Ascending aorta (tissue), 2 donors: ENCODE measurements around the gene ARFRP1. TPM values are rescaled to one million over a fixed set of nuclear protein-coding genes. Genes with fewer than 3 reads are reported as not detected.

Source experiments
- DNase-seq, 2 donors: peaks; one replicate each; pipeline ENCODE4 v3.0.0-alpha.2; 2019; ENCODE audit warnings: low spot score in 2 of 2
- H3K27ac ChIP-seq, 2 donors: fragments of 200-600 bp; sonication (generic); one replicate each; pipeline ENCODE4 v1.5.1; 2016 to 2017; ENCODE audit warnings: mild to moderate bottlenecking in 1 of 2
- H3K27me3 ChIP-seq: fragments of 200-600 bp; sonication (generic); one replicate; pipeline ENCODE4 v1.5.1; 2017
- H3K36me3 ChIP-seq, 2 donors: fragments of 200-600 bp; sonication (generic); one replicate each; pipeline ENCODE4 v1.5.1; 2016
- H3K4me1 ChIP-seq, 2 donors: fragments of 200-600 bp; sonication (generic); one replicate each; pipeline ENCODE4 v1.5.1; 2016 to 2017; ENCODE audit warnings: mild to moderate bottlenecking in 1 of 2
- H3K4me3 ChIP-seq, 2 donors: fragments of 200-600 bp; sonication (generic); one replicate each; pipeline ENCODE4 v1.5.1; 2016 to 2017; ENCODE audit warnings: mild to moderate bottlenecking in 1 of 2
- H3K9me3 ChIP-seq, 2 donors: fragments of 200-600 bp; sonication (generic); one replicate each; pipeline ENCODE4 v1.5.1; 2016
- intact Hi-C: fragments of 100-400 bp; cut with DNase I; formaldehyde crosslinking; loops from one replicate; pipeline ENCODE4 v1.15.1; 2023
- total RNA-seq: library from RNA; depleted of rRNA; stranded (reverse); fragments of >200 nt; gene quantifications from one replicate; pipeline ENCODE4 v1.1.0, GENCODE V29; 2016
- TF ChIP-seq, protein P1 (sequence below), 3 experiments: fragments of 200-600 bp in 2 of 3; fragments of 450-650 bp in 1 of 3; sonication (generic) in 2 of 3; IDR thresholded peaks; one replicate each; pipeline ENCODE4 v1.5.1; 2016 to 2019; ENCODE audit warnings: antibody characterized with exemption in 3 of 3, mild to moderate bottlenecking in 1 of 3, moderate library complexity in 1 of 3

The ARFRP1 gene
- total RNA-seq, 1 donor from 2014 or later = 50.8 TPM

DNA sequence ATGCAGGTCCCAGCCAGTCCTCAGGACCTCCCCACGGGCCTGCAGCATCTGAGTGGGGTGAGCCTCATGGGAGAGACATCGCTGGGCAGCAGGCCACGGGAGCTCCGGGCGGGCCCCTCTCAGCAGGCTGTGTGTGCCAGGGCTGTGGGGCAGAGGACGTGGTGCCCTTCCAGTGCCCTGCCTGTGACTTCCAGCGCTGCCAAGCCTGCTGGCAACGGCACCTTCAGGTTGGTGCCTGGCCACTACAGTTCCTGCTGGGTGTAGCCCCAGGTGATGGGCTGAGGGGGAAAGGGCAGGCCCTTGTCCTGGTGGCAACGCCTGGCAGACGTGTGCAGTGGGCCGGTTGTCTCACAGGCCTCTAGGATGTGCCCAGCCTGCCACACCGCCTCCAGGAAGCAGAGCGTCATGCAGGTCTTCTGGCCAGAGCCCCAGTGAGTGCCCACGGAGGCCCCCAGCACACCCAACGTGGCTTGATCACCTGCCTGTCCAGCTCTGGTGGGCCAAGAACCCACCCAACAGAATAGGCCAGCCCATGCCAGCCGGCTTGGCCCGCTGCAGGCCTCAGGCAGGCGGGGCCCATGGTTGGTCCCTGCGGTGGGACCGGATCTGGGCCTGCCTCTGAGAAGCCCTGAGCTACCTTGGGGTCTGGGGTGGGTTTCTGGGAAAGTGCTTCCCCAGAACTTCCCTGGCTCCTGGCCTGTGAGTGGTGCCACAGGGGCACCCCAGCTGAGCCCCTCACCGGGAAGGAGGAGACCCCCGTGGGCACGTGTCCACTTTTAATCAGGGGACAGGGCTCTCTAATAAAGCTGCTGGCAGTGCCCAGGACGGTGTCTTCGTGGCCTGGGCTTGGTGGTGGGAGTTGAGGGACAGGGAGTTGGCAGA is 12.1 kb downstream of the ARFRP1 start:
- Histone ChIP-seq H3K27me3 (no peaks in the 10 kb centered on the region), H3K4me3 (no peak overlapping the region), H3K9me3 (no peaks in the 10 kb centered on the region), H3K4me1 (peaks cover 16 to 18% of the 10 kb centered on the region in 2 donors), H3K27ac (peak overlapping the region in 1 of 2 donors; percentile 15), H3K36me3 (peaks cover 9 to 32% of the 10 kb centered on the region in 2 donors)
- no peak for DNase-seq
- TF ChIP-seq, protein P1, sequence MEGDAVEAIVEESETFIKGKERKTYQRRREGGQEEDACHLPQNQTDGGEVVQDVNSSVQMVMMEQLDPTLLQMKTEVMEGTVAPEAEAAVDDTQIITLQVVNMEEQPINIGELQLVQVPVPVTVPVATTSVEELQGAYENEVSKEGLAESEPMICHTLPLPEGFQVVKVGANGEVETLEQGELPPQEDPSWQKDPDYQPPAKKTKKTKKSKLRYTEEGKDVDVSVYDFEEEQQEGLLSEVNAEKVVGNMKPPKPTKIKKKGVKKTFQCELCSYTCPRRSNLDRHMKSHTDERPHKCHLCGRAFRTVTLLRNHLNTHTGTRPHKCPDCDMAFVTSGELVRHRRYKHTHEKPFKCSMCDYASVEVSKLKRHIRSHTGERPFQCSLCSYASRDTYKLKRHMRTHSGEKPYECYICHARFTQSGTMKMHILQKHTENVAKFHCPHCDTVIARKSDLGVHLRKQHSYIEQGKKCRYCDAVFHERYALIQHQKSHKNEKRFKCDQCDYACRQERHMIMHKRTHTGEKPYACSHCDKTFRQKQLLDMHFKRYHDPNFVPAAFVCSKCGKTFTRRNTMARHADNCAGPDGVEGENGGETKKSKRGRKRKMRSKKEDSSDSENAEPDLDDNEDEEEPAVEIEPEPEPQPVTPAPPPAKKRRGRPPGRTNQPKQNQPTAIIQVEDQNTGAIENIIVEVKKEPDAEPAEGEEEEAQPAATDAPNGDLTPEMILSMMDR (IDR thresholded peaks at IDR 0.05) = no peak
- intact Hi-C loops = loop anchor here (5.0 kb wide), 1 partner anchor 33 kb away; no protein-coding TSS in a partner anchor

DNA sequence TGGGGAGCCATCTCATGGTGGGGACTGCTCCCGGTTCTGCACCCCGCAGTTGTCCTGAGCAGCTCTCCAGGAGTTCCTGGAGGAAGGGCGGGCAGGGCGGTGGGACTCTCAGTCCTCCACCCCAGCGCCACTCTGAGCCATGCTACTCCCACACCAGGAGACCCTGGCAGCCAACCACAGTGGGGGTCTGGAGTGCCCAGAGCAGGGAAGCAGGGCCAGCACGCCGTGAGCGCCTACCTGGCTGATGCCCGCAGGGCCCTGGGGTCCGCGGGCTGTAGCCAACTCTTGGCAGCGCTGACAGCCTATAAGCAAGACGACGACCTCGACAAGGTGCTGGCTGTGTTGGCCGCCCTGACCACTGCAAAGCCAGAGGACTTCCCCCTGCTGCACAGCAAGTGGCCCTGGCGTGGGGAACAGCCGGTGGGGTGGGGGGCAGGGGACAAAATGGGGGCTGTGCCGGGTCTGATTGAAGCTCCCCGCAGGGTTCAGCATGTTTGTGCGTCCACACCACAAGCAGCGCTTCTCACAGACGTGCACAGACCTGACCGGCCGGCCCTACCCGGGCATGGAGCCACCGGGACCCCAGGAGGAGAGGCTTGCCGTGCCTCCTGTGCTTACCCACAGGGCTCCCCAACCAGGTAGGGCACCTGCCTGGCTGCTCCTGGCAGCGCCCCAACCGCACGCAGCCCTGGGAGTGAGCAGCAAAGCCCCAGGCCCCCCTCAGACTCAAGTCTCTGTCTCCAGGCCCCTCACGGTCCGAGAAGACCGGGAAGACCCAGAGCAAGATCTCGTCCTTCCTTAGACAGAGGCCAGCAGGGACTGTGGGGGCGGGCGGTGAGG is 13.0 kb downstream of the ARFRP1 start:
- DNase-seq = no peak
- H3K4me1 ChIP-seq = peaks cover 16 to 18% of the 10 kb centered on the region in 2 donors
- TF ChIP-seq, protein P1 (IDR thresholded peaks at IDR 0.05) = no peak
- H3K9me3 ChIP-seq = no peaks in the 10 kb centered on the region
- H3K36me3 ChIP-seq = peaks cover 9 to 31% of the 10 kb centered on the region in 2 donors
- H3K27me3 ChIP-seq = no peaks in the 10 kb centered on the region
- no peak overlapping the region for H3K27ac ChIP-seq
- intact Hi-C loops = loop anchor here (5.0 kb wide), 1 partner anchor 33 kb away; no protein-coding TSS in a partner anchor
- H3K4me3 ChIP-seq = no peak overlapping the region

DNA sequence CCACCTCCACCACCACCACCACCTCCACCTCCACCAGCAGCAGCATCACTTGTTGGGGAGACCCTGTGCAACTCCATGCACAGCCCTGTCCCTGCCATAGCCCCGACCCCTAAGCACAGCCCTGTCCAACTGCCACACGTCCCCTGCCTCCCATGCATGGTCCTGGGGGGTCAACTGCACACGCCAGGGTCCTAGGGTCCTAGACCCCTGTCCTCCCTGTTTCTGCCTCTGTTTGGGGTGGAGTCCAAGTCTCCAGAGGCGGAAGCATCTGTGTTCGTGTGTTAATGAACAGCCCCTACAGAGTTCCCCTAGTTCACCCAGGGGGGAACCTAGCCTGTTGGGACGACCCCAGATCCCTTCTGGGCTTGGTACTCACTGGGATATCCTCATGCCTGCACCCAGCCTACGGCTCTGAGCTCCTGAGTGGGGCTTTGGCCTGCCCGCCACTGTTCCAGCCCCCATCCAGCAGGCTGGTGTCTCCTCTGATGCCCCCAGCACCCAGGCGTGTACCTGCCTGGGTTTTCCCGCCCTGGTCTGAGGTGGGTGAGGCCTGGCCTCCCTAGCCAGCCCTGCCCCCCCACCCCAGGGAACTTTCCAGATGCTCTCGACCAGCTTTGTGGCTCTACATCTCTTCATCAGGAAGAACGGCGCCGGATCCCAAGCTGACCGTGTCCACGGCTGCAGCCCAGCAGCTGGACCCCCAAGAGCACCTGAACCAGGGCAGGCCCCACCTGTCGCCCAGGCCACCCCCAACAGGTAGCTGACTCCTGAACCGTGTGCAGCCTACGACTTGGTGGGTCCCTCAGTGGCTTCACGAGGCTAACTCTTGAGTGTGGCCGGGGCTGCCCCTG is 13.8 kb downstream of the ARFRP1 start:
- H3K36me3 ChIP-seq = peaks cover 9 to 29% of the 10 kb centered on the region in 2 donors
- H3K27ac ChIP-seq = no peak overlapping the region
- no peaks in the 10 kb centered on the region for H3K27me3 ChIP-seq
- peaks cover 7 to 15% of the 10 kb centered on the region in 2 donors for H3K4me1 ChIP-seq
- H3K9me3 ChIP-seq = no peaks in the 10 kb centered on the region
- H3K4me3 ChIP-seq = no peak overlapping the region
- intact Hi-C loops = no loop called here
- TF ChIP-seq, protein P1 (IDR thresholded peaks at IDR 0.05) = no peak
- DNase-seq = no peak

DNA sequence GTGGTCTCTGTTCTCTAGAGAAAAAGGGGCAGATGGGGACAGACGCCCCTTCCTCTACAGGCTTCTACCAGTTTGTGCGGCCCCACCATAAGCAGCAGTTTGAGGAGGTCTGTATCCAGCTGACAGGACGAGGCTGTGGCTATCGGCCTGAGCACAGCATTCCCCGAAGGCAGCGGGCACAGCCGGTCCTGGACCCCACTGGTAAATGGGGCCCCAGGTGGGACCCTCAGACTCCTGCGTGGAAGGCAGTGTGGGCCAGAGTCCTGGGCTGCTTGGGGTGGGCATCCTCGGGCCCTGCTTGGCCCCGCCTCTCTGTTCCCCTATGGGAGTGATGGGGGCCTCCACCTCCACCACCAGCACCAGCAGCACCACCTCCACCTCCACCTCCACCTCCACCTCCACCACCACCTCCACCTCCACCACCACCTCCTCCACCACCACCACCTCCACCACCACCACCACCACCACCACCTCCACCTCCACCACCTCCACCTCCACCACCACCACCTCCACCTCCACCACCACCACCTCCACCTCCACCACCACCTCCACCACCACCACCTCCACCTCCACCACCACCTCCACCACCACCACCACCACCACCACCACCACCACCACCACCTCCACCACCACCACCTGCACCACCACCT is 14.6 kb downstream of the ARFRP1 start:
- no peak for DNase-seq
- TF ChIP-seq, protein P1 (IDR thresholded peaks at IDR 0.05) = no peak
- intact Hi-C loops = no loop called here
- H3K9me3 ChIP-seq = no peaks in the 10 kb centered on the region
- H3K4me3 ChIP-seq = no peak overlapping the region
- H3K27me3 ChIP-seq = no peaks in the 10 kb centered on the region
- H3K36me3 ChIP-seq = peaks cover 9 to 29% of the 10 kb centered on the region in 2 donors
- no peak overlapping the region for H3K27ac ChIP-seq
- peaks cover 0 to 8% of the 10 kb centered on the region in 2 donors for H3K4me1 ChIP-seq
